GM12873 (cell line): ENCODE measurements around the gene KCNK10.

ENCODE experiments used
- CTCF ChIP-seq: IDR thresholded peaks from 2 replicates; pipeline ENCODE4 v1.5.1; 2012; ENCODE audit warnings: low read depth, mild to moderate bottlenecking, moderate library complexity, low read length, control low read depth; ENCODE audit not compliant: insufficient read depth; ENCODE audit errors: missing control alignments

The KCNK10 gene

GRCh38 chr14:88321692-88322503, 1.2 kb downstream of the KCNK10 start:
- no peak for TF ChIP-seq CTCF

GRCh38 chr14:88318406-88318805, 4.7 kb downstream of the KCNK10 start:
- no peak for TF ChIP-seq CTCF

GRCh38 chr14:88316521-88316920, 6.5 kb downstream of the KCNK10 start:
- no peak for TF ChIP-seq CTCF

GRCh38 chr14:88312257-88312656, 10.8 kb downstream of the KCNK10 start:
- no peak for TF ChIP-seq CTCF

GRCh38 chr14:88311780-88312179, 11.3 kb downstream of the KCNK10 start:
- TF ChIP-seq CTCF = no peak

- TF ChIP-seq CTCF = no peak
These were observed 12.6 kb downstream of the KCNK10 start for GRCh38 chr14:88310449-88310848.

- no peak for TF ChIP-seq CTCF
These were observed 13.0 kb downstream of the KCNK10 start for GRCh38 chr14:88310021-88310420.
